Stimulated activated CD4-positive, alpha-beta T cell treated with anti-CD3 and anti-CD28 coated beads, Interleukin-15, amount 100 ng/mL, for 24 hours (primary cell): Measurements from ENCODE around the gene DNAJC9.
"Not testable (repeated sequence)": the region's sequence is repeated elsewhere in the genome, so short reads cannot be mapped to it uniquely, and the experiment has no call there.

Experiments used
- DNase-seq: peaks from one replicate; pipeline ENCODE4 v3.0.0-alpha.2; 2020

The DNAJC9 gene, protein sequence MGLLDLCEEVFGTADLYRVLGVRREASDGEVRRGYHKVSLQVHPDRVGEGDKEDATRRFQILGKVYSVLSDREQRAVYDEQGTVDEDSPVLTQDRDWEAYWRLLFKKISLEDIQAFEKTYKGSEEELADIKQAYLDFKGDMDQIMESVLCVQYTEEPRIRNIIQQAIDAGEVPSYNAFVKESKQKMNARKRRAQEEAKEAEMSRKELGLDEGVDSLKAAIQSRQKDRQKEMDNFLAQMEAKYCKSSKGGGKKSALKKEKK

DNA sequence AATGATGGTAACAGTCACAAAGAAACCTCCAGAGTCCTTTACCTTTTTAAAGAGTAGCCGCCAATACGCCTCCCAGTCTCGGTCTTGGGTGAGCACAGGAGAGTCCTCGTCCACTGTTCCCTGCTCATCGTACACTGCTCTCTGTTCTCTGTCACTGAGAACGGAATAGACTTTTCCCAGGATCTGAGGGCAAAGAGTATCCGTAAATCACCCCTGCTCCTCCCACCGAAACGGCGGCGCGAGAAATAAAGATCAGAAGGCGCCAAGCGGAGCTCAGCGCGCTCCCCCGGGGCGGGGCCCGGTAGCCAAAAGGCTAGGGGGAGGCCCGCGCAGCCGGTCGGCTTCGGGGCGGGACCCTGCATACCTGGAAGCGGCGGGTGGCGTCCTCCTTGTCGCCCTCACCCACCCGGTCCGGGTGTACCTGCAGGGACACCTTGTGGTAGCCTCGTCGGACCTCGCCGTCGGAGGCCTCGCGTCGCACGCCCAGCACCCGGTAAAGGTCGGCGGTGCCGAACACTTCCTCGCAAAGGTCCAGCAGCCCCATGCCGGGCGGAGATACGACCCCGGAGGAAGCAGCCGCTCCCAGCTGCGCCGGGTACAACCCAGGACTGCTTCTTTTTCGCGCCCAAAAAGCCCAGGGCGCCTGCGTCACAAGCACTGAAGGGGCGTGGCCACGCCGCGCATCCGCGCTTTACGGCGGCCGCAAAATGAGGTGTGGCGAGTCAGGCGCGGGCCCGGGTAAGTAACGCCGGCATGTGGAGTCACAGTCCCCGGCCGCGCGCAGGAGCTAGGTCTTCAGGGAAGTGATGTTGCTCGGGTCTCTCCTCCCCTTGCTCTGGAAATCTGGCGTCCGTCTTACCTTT, at the start of gene DNAJC9:
DNAJC9 (minus strand) TSS at position 610 of the 863 bp plus-strand sequence; CDS start at position 544, 66 bp downstream.
- peak; percentile 97 for DNase-seq

DNA sequence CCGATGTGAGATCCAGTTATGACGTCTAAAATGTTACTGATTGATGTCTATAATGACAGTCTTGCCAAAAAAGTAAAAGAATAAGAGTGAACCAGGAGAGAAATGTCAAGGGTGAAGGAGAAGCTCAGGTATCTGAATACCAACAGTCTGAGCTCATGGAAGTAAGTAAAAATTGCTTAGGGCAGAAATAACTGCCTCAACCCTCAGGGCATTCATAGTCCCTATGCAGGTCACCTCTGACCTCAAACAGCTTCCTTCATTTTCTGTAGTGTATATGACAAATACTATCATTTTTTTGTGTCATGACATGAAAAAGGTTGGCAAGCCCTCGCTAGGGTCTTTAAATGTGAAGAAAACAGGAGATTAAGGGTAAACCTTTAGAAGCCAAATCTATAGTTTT, 46.4 kb upstream of the DNAJC9 start:
- DNase-seq, result no peak

DNA sequence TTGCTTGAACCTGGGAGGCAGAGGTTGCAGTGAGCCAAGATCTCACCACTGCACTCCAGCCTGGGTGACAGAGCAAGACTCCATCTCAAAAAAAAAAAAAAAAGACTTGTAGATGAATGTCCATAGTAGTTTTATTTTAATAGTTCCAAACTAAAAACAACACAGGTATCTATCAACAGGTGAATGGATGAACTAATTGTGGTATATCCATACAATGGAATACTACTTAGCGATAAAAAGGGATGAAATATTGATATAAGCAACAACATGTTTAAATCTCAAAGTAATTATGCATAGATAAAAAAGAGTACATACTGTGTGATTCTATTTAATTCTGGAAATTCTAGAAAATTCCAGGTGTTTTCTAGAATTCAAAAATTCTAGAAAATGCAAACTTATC, 42.9 kb upstream of the DNAJC9 start:
- DNase-seq, result no peak

DNA sequence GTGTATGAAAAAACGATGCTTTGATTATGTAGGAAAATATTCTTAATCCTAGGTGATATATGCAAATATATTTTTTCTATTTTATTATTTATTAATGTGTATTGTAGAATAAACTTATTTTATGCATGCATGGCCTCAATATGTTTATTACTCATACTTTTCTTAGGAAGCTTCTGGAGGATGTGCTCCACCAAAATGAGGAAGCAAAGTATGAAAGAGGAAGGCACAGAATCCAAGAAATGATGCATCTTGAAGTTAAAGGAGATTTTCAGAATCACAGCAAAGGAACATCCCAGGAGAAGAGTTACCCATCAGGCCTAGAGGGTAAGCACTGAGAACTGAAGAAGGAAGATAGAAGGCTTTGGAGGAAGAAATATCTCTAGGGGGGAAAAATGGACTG, 40.4 kb upstream of the DNAJC9 start:
- DNase-seq, result no peak

DNA sequence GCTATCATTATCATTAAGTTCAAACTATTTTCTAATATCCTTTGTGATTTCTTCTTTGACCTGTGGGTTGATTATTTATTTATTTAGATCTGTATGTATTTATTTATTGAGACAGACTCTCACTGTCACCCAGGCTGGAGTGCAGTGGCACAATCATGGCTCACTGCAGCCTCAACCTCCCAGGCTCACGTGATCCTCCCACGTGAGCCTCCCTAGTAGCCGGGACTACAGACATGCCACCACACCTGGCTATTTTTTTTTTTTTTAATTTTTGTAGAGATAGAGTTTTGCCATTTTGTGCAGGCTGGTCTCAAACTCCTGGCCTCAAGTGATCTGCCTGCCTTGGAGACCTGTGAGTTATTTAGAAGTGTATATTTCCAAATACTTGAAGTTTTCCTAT, 34.0 kb upstream of the DNAJC9 start:
- DNase-seq, result no peak

DNA sequence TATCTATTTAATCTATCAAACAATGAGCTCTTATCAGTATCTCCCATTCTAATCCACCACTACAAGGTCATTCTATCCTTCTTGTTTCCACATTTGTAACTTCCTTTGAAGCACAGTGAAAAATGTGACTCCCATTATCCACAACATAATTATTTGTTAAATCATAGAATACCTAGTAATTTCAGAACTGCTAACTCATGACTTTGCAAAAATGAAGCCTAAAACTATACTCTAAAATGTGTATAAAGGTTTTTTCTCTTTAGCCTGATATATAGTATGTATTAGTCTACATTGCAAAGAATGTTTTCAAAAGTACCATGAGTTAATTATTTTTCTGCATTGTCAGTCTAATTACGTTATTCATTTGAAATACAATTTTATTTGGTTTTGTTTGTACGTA, 17.4 kb upstream of the DNAJC9 start:
- DNase-seq, result no peak

DNA sequence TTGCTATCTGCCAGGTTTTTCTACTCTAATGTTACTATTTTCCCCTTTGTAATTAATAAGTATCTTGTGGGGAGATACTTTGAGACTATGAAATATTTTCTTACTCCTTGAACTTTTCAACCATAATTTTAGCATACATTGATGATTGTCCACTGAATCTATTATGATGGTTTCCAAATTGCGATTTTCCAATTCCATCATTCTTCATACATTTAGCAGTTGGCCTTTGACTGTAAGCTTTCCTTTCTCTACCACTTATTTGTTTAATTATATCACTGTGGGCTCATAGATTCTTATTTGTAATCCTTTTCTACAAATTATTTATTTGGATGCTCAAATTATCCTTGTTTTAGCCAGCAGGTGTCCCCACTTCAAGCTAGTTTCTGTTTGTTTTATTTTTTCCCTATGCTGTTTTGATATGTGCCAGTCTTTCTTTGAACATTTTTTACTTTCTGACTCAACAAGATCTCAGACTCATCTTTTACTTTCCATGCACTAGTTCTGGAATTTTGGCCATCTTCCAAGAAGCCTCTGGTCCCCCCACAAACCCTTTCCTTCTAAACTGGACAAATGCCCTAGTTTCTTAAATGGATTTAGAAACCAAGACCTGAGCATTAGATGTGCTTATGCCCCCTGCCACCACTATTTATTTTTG, 16.8 kb upstream of the DNAJC9 start:
- no peak for DNase-seq

DNA sequence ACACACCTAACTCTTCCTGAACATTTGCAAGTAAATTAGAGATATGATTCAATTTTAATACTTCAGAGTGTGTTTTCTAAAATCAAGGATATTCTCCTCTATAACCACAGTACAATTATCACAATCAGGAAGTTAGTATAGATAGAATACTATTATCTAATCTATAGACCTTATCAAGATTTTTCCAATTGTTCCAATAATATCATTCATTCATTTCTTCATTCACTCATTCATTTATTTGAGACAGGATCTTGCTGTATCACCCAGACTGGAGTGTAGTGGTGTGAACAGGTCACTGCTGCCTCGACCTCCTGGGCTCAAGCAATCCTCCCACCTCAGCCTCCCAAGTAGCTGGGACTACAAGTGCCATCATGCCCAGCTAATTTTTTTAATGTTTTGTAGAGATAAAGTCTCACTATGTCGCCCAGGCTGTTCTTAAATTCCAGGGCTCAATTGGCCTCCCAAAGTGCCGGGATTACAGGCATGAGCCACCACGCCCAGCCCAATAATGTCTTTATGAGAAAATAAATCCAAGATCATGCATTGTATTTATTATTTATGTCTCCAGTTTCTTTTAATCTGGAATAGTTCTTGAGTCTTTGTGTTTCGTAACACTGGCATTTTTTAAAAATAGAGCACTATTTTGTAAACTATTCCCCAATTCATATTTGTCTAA, 16.0 kb upstream of the DNAJC9 start:
- DNase-seq, result no peak

DNA sequence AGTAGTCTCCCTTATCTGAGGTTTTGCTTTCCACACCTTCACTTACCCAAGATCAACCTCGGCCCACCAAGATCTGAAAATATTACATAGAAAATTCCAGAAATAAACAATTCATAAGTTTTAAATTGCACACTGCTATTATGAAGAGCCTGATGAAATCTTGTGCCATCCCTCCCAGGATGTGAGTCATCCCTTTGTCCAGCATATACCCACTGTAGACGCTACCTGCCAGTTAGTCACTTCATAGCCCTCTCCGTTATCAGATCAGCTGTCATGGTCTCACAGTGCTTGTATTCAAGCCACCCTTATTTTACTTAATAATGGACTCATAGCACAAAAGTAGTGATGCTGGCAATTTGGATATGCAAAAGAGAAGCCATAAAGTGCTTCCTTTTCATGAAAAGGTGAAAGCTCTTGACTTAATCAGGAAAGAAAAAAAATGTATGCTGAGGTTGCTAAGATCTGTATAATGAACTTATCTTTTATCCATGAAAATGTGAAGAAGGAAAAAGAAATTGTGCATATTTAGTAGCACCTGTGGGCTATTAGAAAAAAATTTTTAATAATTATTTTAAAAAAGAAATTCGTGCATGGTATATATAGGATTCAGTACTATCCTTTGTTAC, 15.2 kb upstream of the DNAJC9 start:
- no peak for DNase-seq

DNA sequence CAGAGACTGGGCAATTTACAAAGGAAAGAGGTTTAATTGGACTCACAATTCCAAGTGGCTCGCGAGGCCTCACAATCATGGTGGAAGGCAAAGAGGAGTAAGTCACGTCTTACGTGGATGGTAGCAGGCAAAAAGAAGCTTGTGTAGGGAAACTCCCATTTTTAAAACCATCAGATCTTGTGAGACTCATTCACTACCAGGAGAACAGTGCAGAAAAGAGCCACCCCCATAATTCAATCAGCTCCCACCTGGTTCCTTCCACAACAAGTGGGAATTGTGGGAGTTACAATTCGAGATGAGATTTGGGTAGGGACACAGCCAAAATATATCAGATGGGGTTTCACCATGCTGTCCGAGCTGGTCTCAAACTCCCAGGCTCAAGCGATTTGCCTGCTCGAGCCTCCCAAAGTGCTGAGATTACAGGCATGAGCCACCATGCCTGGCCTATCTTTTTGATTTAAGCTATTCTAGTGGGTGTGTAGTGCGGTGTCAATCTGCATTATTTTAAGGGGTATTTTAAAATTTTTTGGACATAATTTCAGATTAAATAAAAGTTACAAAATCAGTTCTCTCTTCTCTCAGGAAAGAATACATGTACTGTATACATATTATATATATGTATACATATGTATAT, 14.4 kb upstream of the DNAJC9 start:
- DNase-seq, result no peak

DNA sequence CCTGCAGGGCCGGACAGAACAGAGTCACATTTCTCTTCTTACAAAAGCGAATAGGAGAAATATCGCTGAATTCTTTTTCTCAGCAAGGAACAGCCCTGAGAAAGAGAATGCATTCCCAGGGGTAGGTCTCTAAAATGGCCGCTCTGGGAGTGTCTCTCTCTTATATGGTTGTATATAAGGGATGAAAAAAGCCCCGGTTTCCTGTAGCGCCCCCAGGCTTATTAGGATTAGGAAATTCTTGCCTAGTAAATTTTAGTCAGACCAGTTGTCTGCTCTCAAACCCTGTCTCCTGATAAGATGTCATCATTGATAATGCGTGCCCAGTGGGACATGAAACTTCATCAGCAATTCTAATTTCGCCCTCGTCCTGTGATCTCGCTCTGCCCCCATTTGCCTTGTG, 11.6 kb upstream of the DNAJC9 start:
- DNase-seq, result not testable (repeated sequence)

DNA sequence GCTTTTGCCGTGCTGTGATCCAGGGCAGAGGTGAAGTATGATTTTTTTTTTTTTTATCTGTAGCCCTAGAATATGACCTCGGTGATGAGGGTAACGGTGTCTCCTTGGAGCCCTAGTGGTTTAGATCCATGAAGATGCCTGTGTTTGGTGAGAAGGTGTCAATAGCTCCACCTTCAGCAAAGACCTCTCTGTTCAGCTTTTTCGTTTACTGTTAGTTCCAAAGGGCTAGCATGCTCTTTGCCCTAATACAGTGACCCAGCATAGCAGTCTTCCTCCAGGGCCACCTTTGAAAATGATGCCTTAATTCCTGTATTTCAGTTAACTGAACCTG, 6.1 kb upstream of the DNAJC9 start:
- DNase-seq, result no peak

DNA sequence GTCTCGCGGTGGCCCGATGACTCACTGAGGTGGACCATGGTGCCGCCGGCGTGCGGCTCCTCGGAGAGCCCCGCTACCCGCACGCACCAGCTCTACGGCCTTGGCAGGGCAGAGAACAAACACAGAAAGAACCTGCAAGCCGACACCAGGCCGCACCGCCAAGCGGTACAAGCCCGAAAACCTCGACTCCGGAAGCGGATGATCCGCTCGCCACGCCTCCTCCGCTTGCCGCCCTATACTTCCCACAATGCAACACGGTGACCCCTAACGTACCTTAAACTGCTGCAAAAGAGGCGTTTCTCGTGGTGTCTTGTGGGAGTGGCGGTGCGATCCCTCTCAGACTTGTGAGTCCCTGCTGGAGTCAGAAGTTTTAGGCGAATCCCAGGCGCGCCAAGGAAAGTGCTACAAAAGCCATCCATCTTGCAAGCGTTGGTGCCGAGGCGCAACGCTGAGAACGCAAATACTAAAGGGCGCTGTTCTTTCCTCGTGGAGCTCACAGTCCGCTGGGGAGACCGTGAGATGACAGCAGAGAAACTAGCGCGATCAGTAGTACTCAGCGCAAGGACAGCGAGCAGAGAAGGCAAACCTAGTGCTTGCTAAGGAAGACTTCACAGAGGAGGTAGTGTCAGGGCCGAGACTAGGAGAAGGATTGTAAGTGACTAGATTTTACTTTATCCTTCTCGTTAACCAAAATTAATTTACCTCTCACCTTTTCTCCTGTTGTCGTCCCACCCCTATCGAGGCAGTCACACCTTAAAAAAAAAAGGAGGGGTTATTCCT, 5.6 kb upstream of the DNAJC9 start, which contains the start of gene MRPS16:
MRPS16 (minus strand) TSS at position 200 of the 780 bp plus-strand sequence; CDS start at position 38, 162 bp downstream.
- peak; percentile 95 for DNase-seq

DNA sequence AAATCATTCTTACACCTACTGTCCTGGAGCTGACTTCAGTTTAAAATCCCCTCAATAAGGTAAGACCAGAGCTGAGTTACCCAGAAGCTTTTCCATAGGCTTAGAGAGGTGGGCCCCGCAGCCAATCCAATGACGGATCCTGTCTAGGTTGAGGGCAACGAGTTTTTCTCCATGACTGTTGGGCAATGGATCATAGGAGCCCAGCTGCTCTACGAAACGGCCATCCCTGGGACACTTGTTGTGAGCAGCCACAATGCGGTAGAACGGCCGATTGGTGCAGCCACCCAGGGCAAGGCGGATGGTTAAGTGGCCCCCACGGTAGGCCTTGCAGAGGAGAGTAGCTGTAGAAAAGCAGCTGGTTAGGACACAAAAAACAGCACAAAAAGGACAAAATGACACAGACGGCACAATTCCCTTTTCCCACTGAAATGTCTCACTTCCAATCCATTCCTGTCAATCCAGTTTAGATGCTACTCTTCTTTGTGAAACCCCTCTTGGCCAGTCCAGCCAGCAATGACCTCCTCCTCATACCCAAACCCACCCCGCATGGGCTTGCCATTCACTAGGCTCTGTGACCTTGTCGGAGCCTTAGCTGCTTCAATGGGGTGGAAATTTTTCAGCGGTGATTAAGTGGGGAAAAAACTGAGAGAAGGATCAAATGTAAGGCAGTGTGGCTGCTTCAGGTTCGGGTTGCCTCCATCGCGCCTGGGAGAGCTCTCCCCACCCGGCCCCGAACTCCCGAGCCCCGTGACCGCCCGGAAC, 4.8 kb upstream of the DNAJC9 start:
- DNase-seq, result peak; percentile 18

DNA sequence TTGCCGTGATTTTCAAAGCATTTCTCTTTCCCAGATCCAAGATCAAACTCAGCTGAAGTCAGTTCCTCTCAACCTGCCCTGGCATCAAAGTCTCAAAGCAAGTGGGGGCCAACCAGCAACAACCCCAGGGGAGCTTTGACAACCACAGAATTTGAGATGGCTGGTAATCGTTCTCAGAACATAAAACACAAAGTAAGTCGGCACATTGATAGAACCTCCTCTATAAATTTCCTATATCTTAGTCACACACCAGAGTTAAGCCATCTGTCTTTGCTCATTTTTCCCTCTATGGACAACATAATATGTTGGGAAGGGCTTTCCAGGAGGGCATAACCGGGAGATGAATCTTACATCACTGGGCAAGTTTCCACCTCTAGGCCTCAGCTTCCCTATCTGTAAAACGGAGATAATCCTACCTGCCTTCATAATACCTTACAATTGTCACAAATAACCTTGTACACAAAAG, 1.2 kb upstream of the DNAJC9 start:
- DNase-seq, result no peak

DNA sequence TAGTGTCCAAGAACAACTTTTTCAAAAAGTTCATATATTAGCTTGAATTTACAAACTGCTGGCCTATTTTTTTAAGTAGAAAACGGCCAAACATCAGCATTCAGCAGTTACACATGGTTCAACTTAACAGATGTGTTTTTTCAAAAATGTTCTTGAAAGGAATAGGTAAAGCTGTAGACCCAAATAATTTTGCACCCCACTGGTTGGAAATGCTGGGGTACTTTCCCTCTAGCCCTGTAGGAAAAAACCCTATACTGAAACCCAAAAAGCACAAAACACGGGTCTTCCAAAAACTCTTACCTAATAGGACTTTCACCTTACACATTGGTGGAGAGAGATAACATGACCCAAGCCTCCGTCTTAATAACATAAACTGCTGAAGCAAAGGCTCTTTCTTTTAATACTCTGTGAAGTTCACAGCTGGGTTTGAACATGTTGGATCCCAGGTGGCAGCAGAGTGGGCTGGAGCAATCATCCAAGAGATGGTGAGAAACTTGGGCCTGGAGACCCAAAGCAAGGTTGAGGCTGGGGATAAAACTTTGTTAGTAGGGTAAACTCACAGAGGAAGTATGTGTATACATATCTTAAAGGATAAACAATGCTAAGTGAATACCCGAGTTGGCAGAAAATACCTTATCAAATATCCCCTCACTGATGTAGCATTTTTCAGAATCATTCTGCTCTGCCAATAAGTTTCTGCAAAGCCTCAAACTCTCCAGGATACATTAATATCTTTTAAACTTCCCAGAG, 629 bp upstream of the DNAJC9 start:
- DNase-seq, result peak; percentile 13

DNA sequence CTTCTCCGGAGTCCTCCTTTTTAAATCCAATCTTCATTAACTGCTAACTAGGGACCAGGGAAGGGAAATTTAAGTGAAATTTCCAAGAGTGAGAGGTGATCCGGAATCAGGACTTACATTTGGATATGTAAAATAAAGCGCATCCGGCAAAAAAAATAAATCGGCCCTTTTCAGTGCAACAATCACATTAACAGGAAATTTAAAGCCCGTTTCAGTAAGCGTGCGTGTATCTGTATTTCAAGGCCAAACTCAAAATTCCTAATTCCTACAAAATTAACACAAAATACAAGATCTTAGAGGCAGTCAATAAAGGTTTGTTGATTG, 771 bp downstream of the DNAJC9 start:
- no peak for DNase-seq

DNA sequence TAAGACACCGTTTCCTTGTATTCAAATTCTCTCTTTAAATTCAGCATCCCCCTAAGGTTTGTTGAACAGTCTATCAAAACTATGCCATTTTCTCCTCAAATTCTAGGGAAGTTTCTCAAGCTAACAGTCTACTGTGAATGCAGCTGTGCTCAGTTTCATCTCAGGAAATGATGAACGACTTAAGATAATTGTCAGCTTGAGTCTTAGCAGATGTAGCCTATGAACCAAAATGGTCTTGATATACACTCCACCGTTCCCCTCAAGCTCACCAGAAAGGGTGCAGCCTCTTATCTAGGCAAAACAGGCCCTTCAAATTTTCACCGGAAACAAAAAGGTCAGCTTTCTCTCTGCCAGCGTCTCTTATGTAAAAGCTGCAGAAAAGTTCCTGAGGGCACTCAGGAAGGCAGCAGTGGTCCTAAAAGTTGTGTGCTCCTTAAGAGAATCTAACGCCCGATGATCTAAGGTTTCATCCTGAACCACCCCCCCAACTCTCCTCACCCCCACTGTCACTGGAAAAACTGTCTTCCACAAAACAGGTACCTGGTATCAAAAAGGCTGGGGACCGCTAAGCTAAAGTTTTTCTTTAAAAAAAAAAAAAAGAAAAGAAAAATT, 2.1 kb downstream of the DNAJC9 start:
- no peak for DNase-seq

DNA sequence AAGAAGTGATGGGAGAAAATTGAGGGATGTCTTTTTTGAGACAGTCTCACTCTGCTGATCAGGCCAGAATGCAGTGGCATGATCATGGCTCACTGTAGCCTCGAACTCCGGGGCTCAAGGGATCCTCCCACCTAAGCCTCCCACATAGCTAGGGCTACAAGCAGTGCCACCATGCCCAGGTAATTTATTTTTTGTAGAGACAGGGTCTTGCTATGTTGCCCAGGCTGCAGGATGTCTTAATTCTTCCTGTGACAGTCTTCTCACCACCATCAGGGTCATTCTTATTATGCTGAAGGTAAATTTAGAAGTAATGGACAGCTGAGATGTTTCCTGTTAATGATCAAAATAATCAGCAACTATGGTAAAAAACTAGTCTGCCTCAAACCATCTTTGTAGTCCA, 7.1 kb downstream of the DNAJC9 start:
- no peak for DNase-seq
